Pancreas (tissue), 10 donors: ENCODE data around the gene APOBR. TPM values are rescaled to one million over a fixed set of nuclear protein-coding genes. Genes with fewer than 3 reads are reported as not detected.

Experiments used
- ATAC-seq, 4 donors: fragments of 200-7000 bp; cut with Tn5 transposase; one replicate each; pipeline versions ENCODE4 v1.8.0 to v1.9.1; 2020; ENCODE audit warnings: mild to moderate bottlenecking in 4 of 4, moderate library complexity in 4 of 4
- DNase-seq, 6 donors: peaks; one replicate each; pipeline ENCODE4 v3.0.0-alpha.2; 2020
- FAIRE-seq: peaks from 2 replicates; lab custom pipeline; 2012; peaks lifted over from hg19 to GRCh38; lab: Jason Lieb, UNC
- H3K27ac ChIP-seq, 4 donors: fragments of 200-600 bp; sonication (generic); 1 replicate in 3 of 4; 2 replicates in 1 of 4; pipeline versions ENCODE4 v1.5.0 to v1.8.0; 2020
- H3K27me3 ChIP-seq, 4 donors: fragments of 200-600 bp; one replicate each; pipeline ENCODE4 v1.8.0; 2021
- H3K36me3 ChIP-seq, 3 donors: fragments of 200-600 bp; sonication (generic) in 1 of 3; one replicate each; pipeline versions ENCODE4 v1.5.0 to v1.8.0; 2020 to 2021
- H3K4me1 ChIP-seq, 3 donors: fragments of 200-600 bp; one replicate each; pipeline ENCODE4 v1.8.0; 2021
- H3K4me3 ChIP-seq, 4 donors: fragments of 200-600 bp; sonication (generic) in 2 of 4; one replicate each; pipeline versions ENCODE4 v1.5.0 to v1.8.0; 2020 to 2021
- H3K9me3 ChIP-seq, 4 donors: fragments of 200-600 bp; one replicate each; pipeline ENCODE4 v1.8.0; 2021
- CTCF ChIP-seq, 4 donors: fragments of 200-600 bp; sonication (generic) in 3 of 4; IDR thresholded peaks; one replicate each; pipeline versions ENCODE4 v1.5.0 to v1.8.0; 2021; ENCODE audit warnings: antibody characterized with exemption in 4 of 4
- WGBS, 2 donors: extraction: QIAGEN DNeasy Blood & Tissue Kit; methylation state at CpG; one replicate each; pipeline ENCODE4 v1.1.7; 2013; 5-methylcytosine and 5-hydroxymethylcytosine counted together
- intact Hi-C, 3 donors: fragments of 100-400 bp; cut with DNase I; formaldehyde crosslinking; loops; one replicate each; pipeline versions ENCODE4 v1.11.1 to v1.14.2; 2022
- polyA plus RNA-seq, 2 donors: library from polyadenylated mRNA; stranded (reverse); fragments of 200-250 nt; gene quantifications; one replicate each; pipeline ENCODE4 v1.2.3, GENCODE V29; 2013
- total RNA-seq, 6 donors: library from RNA; stranded (reverse); fragmentation: NEBNext Ultra II Directional in 4 of 6; extraction: Animal tissue kit (Norgen Biotek cat#: 25700) in 4 of 6; gene quantifications; one replicate each; pipeline versions ENCODE4 v1.2.1 to v1.2.4, GENCODE V29; 2021 to 2023
- donor health status: healthy with polysubstance abuse.
- donor health status: DM: no; HTN: no; CAD: no; lungs with moderate emphysema.
- donor health status: DM: no; HTN: no; CAD: no.
- donor health status: control.
- donor health status: control.
- donor health status: Bipolar disorder and iron deficiency.
- donor health status: DM: yes; HTN: yes; CAD: no.
- donor health status: DM: no; HTN: no; CAD: no.
- donor health status: DM: no; HTN: no; CAD: no.
- donor health status: DM: yes; HTN: yes; CAD: no.

Gene APOBR
- total and polyA plus RNA-seq, 8 donors: 0.16 to 3.0 (median 0.64) TPM

GRCh38 chr16:28532940-28533647 lies 38.7 kb downstream of the APOBR start:
- FAIRE-seq (no peak), ATAC-seq (peak; percentile 11 to 54 (median 40)), DNase-seq (peak in 1 of 6 donors; percentile 42)
- intact Hi-C loops: no loop called here
- H3K9me3 ChIP-seq: no peaks in the 10 kb centered on the region
- H3K4me1 ChIP-seq: peaks cover 6 to 33% (median 17%) of the 10 kb centered on the region in 3 donors
- H3K4me3 ChIP-seq: no peak overlapping the region
- H3K27ac ChIP-seq: peak overlapping the region; percentile 24 to 78 (median 52)
- no peaks in the 10 kb centered on the region for H3K27me3 ChIP-seq
- H3K36me3 ChIP-seq: no peaks in the 10 kb centered on the region
- WGBS, 2 donors: 49 to 50% methylated on average over 5 of the region's 5 CpGs
- no peak for TF ChIP-seq CTCF (IDR thresholded peaks at IDR 0.05)

- WGBS, 2 donors: 33 to 39% methylated on average over 5 of the region's 5 CpGs
- no peaks in the 10 kb centered on the region for H3K9me3 ChIP-seq
- ATAC-seq: no peak
- H3K27ac ChIP-seq: peak overlapping the region in 2 of 4 donors; percentile 52 to 76
- TF ChIP-seq CTCF (IDR thresholded peaks at IDR 0.05): no peak
- no peak overlapping the region for H3K4me3 ChIP-seq
- H3K36me3 ChIP-seq: no peaks in the 10 kb centered on the region
- FAIRE-seq: no peak
- no peaks in the 10 kb centered on the region for H3K27me3 ChIP-seq
- DNase-seq: peak in 1 of 6 donors; percentile 47
- intact Hi-C loops: no loop called here
- peaks cover 6 to 30% (median 17%) of the 10 kb centered on the region in 3 donors for H3K4me1 ChIP-seq
Observed at GRCh38 chr16:28534542-28535373, 40.3 kb downstream of the APOBR start.

GRCh38 chr16:28537076-28537475 lies 42.6 kb downstream of the APOBR start:
- peak overlapping the region; percentile 24 to 63 (median 46) for H3K4me3 ChIP-seq

GRCh38 chr16:28537964-28538732 lies 43.7 kb downstream of the APOBR start:
- Histone ChIP-seq H3K36me3 (no peaks in the 10 kb centered on the region), H3K9me3 (no peaks in the 10 kb centered on the region), H3K4me1 (peaks cover 0 to 17% (median 11%) of the 10 kb centered on the region in 3 donors), H3K27ac (peak overlapping the region; percentile 68 to 94 (median 80)), H3K4me3 (peak overlapping the region; percentile 24 to 63 (median 46)), H3K27me3 (no peaks in the 10 kb centered on the region)
- no peak for TF ChIP-seq CTCF (IDR thresholded peaks at IDR 0.05)
- ATAC-seq: peak; percentile 6 to 17 (median 9)
- DNase-seq: peak in 3 of 6 donors; percentile 46 to 71 (median 47)
- WGBS, 2 donors: 39 to 43% methylated on average over 13 of the region's 13 CpGs
- intact Hi-C loops: no loop called here
- no peak for FAIRE-seq

More at GRCh38 chr16:28537076-28537475, 42.6 kb downstream of the APOBR start:
- H3K36me3 ChIP-seq: no peaks in the 10 kb centered on the region
- intact Hi-C loops: no loop called here
- no peaks in the 10 kb centered on the region for H3K9me3 ChIP-seq
- no peak for TF ChIP-seq CTCF (IDR thresholded peaks at IDR 0.05)
- no peak for DNase-seq
- no peaks in the 10 kb centered on the region for H3K27me3 ChIP-seq
- peak overlapping the region in 2 of 4 donors; percentile 88 to 94 for H3K27ac ChIP-seq
- WGBS, 2 donors: 35 to 37% methylated on average over 6 of the region's 6 CpGs
- peaks cover 2 to 28% (median 12%) of the 10 kb centered on the region in 3 donors for H3K4me1 ChIP-seq
- no peak for FAIRE-seq
- no peak for ATAC-seq
